Tibial artery (tissue), 4 donors: ENCODE measurements around the gene RXRA.

Experiments
- DNase-seq, 2 donors: peaks; one replicate each; pipeline ENCODE4 v3.0.0-alpha.2; 2019
- H3K27ac ChIP-seq, 2 donors: fragments of 200-600 bp; sonication (generic) in 1 of 2; 1 replicate in 1 of 2; 2 replicates in 1 of 2; pipeline ENCODE4 v1.5.1; 2018 to 2019; ENCODE audit warnings: mild to moderate bottlenecking in 1 of 2
- H3K27me3 ChIP-seq, 2 donors: fragments of 200-600 bp; sonication (generic) in 1 of 2; one replicate each; pipeline versions ENCODE4 v1.5.1 to v1.6.0; 2016 to 2019
- H3K36me3 ChIP-seq, 3 donors: fragments of 200-600 bp; sonication (generic) in 2 of 3; one replicate each; pipeline ENCODE4 v1.5.1; 2016 to 2019; ENCODE audit warnings: mild to moderate bottlenecking in 2 of 3
- H3K4me1 ChIP-seq, 4 donors: fragments of 200-600 bp; sonication (generic) in 2 of 4; 1 replicate in 3 of 4; 2 replicates in 1 of 4; pipeline ENCODE4 v1.5.1; 2016 to 2019
- H3K4me3 ChIP-seq, 2 donors: fragments of 200-600 bp; sonication (generic) in 1 of 2; 1 replicate in 1 of 2; 2 replicates in 1 of 2; pipeline ENCODE4 v1.5.1; 2018 to 2019; ENCODE audit warnings: mild to moderate bottlenecking in 2 of 2
- H3K9me3 ChIP-seq, 3 donors: fragments of 200-600 bp; sonication (generic) in 1 of 3; one replicate each; pipeline ENCODE4 v1.5.1; 2016 to 2019
- intact Hi-C: fragments of 100-400 bp; cut with DNase I; formaldehyde crosslinking; loops from one replicate; pipeline ENCODE4 v1.15.0; 2023; ENCODE audit warnings: low total_unique reads
- TF ChIP-seq, protein P1 (sequence below), 2 experiments: fragments of 200-600 bp in 1 of 2; fragments of 450-650 bp in 1 of 2; IDR thresholded peaks; one replicate each; pipeline ENCODE4 v1.5.1; 2017 to 2019; ENCODE audit warnings: antibody characterized with exemption in 2 of 2, mild to moderate bottlenecking in 1 of 2, moderate library complexity in 1 of 2

RXRA gene

DNA sequence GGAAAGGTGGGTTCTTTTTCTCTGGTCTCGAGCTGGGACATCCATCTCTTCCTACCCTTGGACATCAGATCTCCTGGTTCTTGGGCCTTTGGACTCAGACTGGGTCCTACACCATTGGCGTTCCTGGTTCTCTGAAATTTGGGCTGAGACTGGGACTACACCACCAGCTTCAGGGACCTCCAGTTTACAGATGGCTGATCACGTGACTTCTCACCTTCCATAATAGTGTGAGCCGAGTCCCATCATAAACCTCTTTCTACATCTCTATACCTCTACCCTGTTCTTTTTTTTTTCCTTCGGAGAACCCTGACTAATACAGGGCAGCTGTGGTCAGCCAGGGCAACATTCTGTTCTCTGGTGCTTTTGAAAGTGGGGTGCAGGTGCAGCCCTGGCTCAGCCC lies 27.2 kb upstream of the RXRA start:
- no peaks in the 10 kb centered on the region for H3K36me3 ChIP-seq
- TF ChIP-seq, protein P1, sequence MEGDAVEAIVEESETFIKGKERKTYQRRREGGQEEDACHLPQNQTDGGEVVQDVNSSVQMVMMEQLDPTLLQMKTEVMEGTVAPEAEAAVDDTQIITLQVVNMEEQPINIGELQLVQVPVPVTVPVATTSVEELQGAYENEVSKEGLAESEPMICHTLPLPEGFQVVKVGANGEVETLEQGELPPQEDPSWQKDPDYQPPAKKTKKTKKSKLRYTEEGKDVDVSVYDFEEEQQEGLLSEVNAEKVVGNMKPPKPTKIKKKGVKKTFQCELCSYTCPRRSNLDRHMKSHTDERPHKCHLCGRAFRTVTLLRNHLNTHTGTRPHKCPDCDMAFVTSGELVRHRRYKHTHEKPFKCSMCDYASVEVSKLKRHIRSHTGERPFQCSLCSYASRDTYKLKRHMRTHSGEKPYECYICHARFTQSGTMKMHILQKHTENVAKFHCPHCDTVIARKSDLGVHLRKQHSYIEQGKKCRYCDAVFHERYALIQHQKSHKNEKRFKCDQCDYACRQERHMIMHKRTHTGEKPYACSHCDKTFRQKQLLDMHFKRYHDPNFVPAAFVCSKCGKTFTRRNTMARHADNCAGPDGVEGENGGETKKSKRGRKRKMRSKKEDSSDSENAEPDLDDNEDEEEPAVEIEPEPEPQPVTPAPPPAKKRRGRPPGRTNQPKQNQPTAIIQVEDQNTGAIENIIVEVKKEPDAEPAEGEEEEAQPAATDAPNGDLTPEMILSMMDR (IDR thresholded peaks at IDR 0.05) = no peak
- no peak overlapping the region for H3K4me3 ChIP-seq
- H3K27me3 ChIP-seq = peaks cover 0 to 26% of the 10 kb centered on the region in 2 donors
- DNase-seq = no peak
- H3K9me3 ChIP-seq = no peaks in the 10 kb centered on the region
- no peak overlapping the region for H3K27ac ChIP-seq
- intact Hi-C loops = no loop called here
- peaks cover 0 to 3% (median 2%) of the 10 kb centered on the region in 4 donors for H3K4me1 ChIP-seq

DNA sequence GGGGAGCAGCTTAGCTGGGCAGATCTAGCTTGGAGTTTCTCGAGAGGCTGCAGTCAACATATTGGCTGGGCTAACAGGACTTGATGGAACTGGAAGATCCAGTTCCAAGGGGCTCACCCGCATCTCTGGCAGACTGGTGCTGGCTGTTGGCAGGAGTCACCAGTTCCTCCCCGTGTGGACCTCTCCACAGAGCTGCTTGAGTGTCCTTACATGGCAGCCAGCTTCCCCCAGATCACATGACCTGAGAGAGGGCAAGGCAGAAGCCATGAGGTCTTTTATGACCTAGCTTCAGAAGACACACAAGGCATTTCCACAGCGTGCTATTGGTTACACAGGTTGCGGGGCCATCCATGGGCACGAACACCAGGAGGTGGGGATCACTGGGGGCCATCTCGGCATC lies 26.4 kb upstream of the RXRA start:
- TF ChIP-seq, protein P1 (IDR thresholded peaks at IDR 0.05) = no peak
- Histone ChIP-seq H3K4me1 (no peaks in the 10 kb centered on the region), H3K27me3 (peaks cover 0 to 21% of the 10 kb centered on the region in 2 donors), H3K36me3 (no peaks in the 10 kb centered on the region), H3K4me3 (no peak overlapping the region), H3K9me3 (no peaks in the 10 kb centered on the region), H3K27ac (no peak overlapping the region)
- DNase-seq = no peak
- intact Hi-C loops = no loop called here

DNA sequence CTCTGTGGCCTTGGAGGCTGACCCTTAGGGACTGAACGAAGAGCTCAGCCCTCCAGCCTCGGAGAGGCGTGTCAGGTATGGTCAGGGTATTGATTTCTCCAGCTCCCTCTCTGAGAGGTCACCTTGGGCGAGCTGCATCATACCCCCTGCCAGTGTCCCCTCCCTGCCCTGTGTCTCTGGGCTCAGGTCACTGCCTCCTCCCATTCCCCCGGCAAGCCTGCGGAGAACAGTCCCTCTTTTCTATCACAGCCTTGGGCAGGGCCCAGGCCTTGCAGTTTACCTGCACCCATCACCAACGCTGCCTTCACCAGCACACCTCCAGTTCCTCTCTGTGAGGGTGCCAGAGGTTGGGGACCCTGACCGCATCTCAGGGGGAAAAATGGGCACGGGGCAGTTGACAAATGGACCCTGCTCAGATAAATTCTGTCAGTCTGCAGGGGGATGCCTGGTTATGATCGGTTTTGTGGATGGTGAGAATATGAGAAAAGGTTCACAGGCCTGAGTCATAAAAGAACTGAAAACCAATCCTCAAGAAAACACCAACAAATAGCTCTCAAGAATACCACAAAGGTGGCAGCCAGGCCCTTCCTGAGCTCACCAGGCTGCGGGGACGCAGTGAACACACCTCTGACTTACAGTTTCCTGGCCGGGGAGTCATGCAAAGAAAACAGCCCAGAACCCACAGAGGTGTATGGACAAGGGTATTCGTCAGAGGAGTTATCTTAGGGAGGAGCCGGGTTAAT lies 24.7 kb upstream of the RXRA start:
- no peaks in the 10 kb centered on the region for H3K9me3 ChIP-seq
- no peaks in the 10 kb centered on the region for H3K4me1 ChIP-seq
- no peak for DNase-seq
- TF ChIP-seq, protein P1 (IDR thresholded peaks at IDR 0.05) = no peak
- no peak overlapping the region for H3K4me3 ChIP-seq
- peaks cover 0 to 6% of the 10 kb centered on the region in 2 donors for H3K27me3 ChIP-seq
- intact Hi-C loops = no loop called here
- no peaks in the 10 kb centered on the region for H3K36me3 ChIP-seq
- H3K27ac ChIP-seq = no peak overlapping the region

DNA sequence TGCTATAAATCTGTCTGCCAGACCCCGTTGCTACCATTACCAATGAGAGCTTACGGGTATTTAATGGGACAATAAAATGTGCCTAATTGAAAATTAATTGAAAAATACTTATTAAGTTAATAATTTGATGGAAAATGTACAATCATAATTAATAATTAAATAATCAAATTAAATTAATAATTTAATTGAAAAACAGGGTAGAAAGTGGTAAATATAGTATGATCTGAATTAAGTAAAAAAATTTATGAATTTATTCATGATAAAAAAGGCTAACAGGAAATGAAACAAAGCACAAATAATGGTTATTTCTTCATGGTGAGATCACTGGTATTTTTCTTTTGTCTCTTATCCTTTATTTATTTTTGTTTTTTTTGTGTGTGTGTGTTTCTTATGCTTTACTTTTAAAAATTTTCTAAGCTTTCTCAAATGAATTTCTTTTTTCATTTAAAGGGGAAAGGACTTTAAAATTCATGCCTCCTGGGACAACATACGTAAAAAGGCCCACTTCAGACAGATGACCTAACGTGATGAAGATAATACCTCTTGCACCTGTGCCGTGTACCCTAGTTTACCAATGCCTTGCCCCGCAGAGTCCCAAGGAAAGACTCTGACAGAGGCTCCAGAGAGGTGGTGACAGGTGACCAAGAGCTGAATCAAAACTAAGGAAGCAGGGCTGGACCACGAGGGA lies 24.0 kb upstream of the RXRA start:
- Histone ChIP-seq H3K4me3 (no peak overlapping the region), H3K27ac (no peak overlapping the region), H3K4me1 (no peaks in the 10 kb centered on the region), H3K27me3 (peaks cover 0 to 2% of the 10 kb centered on the region in 2 donors), H3K36me3 (no peaks in the 10 kb centered on the region), H3K9me3 (no peaks in the 10 kb centered on the region)
- DNase-seq = no peak
- intact Hi-C loops = no loop called here
- TF ChIP-seq, protein P1 (IDR thresholded peaks at IDR 0.05) = no peak

DNA sequence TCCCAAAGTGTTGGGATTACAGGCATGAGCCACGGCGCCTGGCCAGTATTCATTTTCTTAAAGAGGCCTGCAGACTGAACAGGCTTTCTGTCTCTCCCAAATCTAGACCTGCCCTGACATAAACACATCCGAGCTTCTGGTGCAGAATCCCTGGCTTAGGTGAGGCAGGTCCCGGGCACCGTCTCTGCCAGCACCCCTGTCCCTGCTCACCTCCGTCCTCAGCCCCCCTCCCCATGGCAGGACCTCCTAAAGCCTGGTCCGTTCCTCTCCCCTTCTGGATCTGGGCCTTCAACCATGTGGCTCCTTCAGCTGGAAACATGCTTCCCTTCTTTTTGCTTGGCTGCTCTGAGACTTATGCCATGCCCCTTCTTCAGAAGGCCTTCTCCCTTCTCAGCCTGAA lies 22.7 kb upstream of the RXRA start:
- no peak overlapping the region for H3K4me3 ChIP-seq
- peak in 1 of 2 donors; percentile 25 for DNase-seq

More for the DNA sequence above, 22.7 kb upstream of the RXRA start:
- Histone ChIP-seq H3K27ac (no peak overlapping the region), H3K36me3 (no peaks in the 10 kb centered on the region), H3K4me1 (no peaks in the 10 kb centered on the region), H3K27me3 (peaks cover 0 to 13% of the 10 kb centered on the region in 2 donors), H3K9me3 (no peaks in the 10 kb centered on the region)
- intact Hi-C loops = no loop called here
- TF ChIP-seq, protein P1 (IDR thresholded peaks at IDR 0.05) = no peak
